Left ventricle myocardium inferior (tissue), 1 donor: ENCODE data around the gene URM1. TPM values are rescaled to one million over a fixed set of nuclear protein-coding genes. Genes with fewer than 3 reads are reported as not detected.
A peak's percentile ranks its signal among the peaks of the same experiment; 100 is the strongest.

ENCODE experiments used
- DNase-seq: peaks from one replicate; pipeline ENCODE4 v3.0.0-alpha.2; 2020
- H3K27ac ChIP-seq: fragments of 200-600 bp; replicated peaks from 2 replicates; pipeline ENCODE4 v1.8.0; 2021
- H3K27me3 ChIP-seq: fragments of 200-600 bp; 2 replicates; pipeline ENCODE4 v1.8.0; 2021; ENCODE audit warnings: low read depth
- H3K36me3 ChIP-seq: fragments of 200-600 bp; 2 replicates; pipeline ENCODE4 v1.8.0; 2021
- H3K4me1 ChIP-seq: fragments of 200-600 bp; 2 replicates; pipeline ENCODE4 v1.8.0; 2021
- H3K4me3 ChIP-seq: fragments of 200-600 bp; 2 replicates; pipeline ENCODE4 v1.8.0; 2021; ENCODE audit warnings: mild to moderate bottlenecking, moderate library complexity
- H3K9me3 ChIP-seq: fragments of 200-600 bp; replicated peaks from 2 replicates; pipeline ENCODE4 v1.8.0; 2021
- CTCF ChIP-seq: fragments of 200-600 bp; IDR thresholded peaks from 2 replicates; pipeline ENCODE4 v1.8.0; 2021; ENCODE audit warnings: antibody characterized with exemption, mild to moderate bottlenecking, borderline replicate concordance
- intact Hi-C: fragments of 100-400 bp; cut with micrococcal nuclease; formaldehyde crosslinking; loops from one replicate; pipeline ENCODE4 v1.11.0; 2022
- total RNA-seq: library from RNA; stranded (reverse); fragmentation: NEBNext Ultra II Directional; extraction: Animal tissue kit (Norgen Biotek cat#: 25700); gene quantifications from one replicate; pipeline ENCODE4 v1.2.1, GENCODE V29; 2021
- donor health status: DM: no; HTN: yes; CAD: no; lungs with severe emphysema.

The URM1 gene
- total RNA-seq, 1 donor from 2014 or later: 57.0 TPM

- H3K4me3 ChIP-seq: peak overlapping the region; percentile 58
- H3K27me3 ChIP-seq: no peaks in the 10 kb centered on the region
- peaks cover 33% of the 10 kb centered on the region for H3K4me1 ChIP-seq
- no peak for DNase-seq
- H3K36me3 ChIP-seq: no peaks in the 10 kb centered on the region
- H3K9me3 ChIP-seq: no peaks in the 10 kb centered on the region
- no peak for TF ChIP-seq CTCF
- peak overlapping the region; percentile 82 for H3K27ac ChIP-seq
- intact Hi-C loops: no loop called here
Observed at GRCh38 chr9:128365525-128365924, 5.6 kb upstream of the URM1 start.

DNA sequence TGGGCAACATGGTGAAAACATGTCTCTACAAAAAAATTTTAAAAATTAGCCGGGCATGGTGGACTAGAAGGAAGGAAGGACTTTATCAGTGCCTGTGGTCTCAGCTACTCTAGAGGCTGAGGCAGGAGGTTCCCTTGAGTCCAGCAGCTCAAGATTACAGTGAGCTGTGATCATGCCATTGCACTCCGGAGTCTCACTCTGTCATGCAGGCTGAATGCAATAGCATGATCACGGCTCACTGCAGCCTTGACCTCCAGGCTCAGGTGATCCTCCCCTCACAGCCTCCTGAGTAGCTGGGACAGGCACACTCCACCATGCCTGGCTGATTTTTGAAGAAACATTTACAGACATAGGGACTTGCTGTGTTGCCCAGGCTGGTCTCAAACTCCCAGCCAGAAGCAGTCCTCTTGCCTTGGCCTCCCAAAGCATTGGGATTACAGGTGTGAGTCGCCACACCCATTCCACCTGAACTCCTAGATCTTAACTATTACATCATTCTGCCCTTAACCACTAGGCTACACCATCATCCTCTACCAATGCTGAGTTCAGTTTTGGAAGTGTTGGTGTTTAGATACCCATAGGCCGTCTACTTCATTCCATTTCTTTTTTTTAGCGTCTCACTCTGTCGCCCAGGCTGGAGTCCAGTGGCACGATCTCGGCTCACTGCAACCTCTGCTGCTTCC, 2.0 kb upstream of the URM1 start:
- no peak for DNase-seq
- TF ChIP-seq CTCF: no peak
- no peaks in the 10 kb centered on the region for H3K27me3 ChIP-seq
- H3K27ac ChIP-seq: no peak overlapping the region
- intact Hi-C loops: no loop called here
- no peaks in the 10 kb centered on the region for H3K9me3 ChIP-seq
- no peak overlapping the region for H3K4me3 ChIP-seq
- no peaks in the 10 kb centered on the region for H3K36me3 ChIP-seq
- H3K4me1 ChIP-seq: peaks cover 46% of the 10 kb centered on the region

DNA sequence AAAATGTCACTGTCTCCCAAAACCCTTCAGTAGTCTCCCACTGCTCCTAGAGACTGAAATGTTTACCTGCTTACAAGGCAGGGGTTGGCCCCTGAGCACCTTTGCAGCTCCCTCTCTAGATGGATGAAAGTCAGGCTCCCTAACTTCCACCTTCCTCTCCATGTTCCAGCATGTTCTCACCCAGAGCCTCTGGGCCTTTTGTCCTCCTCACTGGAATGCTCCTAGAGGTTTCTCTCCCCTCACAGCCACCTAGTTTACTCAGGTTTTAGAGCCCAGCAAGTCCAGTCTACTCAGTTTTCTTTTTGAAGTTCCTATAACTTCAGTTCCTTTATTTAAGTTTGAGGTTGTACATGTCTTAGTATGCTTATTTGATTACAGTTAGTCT, 815 bp upstream of the URM1 start:
- Histone ChIP-seq H3K27ac (peak overlapping the region; percentile 98), H3K9me3 (no peaks in the 10 kb centered on the region), H3K27me3 (no peaks in the 10 kb centered on the region), H3K36me3 (no peaks in the 10 kb centered on the region), H3K4me1 (peaks cover 35% of the 10 kb centered on the region), H3K4me3 (peak overlapping the region; percentile 78)
- no peak for DNase-seq
- intact Hi-C loops: no loop called here
- no peak for TF ChIP-seq CTCF

- no peaks in the 10 kb centered on the region for H3K27me3 ChIP-seq
- TF ChIP-seq CTCF: no peak
- DNase-seq: no peak
- H3K27ac ChIP-seq: peak overlapping the region; percentile 98
- peak overlapping the region; percentile 78 for H3K4me3 ChIP-seq
- H3K36me3 ChIP-seq: no peaks in the 10 kb centered on the region
- intact Hi-C loops: no loop called here
- no peaks in the 10 kb centered on the region for H3K9me3 ChIP-seq
- peaks cover 33% of the 10 kb centered on the region for H3K4me1 ChIP-seq
Observed at GRCh38 chr9:128371630-128372117, 500 bp downstream of the URM1 start.

DNA sequence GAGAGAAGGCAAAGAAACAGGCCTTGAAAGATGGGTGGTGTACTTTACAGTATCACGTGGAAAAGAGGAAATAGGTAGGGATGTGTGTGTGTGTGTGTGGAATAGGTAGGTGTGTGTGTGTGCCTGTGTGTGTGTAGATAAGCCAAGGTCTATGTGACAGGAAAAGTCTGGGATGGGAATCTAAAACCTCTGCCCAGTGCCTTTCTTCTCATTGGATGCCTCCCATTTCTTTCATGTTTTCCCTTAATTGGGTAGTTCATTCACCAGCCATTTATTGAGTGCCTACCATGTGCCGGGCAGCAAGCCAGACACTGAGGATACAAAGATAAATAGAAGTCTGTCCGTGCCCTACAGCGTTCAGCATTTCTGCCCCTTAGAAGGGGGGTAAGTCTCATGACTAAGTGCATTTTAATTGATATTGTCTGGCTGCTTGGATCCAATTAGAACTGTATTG, 1.0 kb downstream of the URM1 start:
- Histone ChIP-seq H3K27me3 (no peaks in the 10 kb centered on the region), H3K4me1 (peaks cover 33% of the 10 kb centered on the region), H3K4me3 (peak overlapping the region; percentile 78), H3K9me3 (no peaks in the 10 kb centered on the region), H3K27ac (peak overlapping the region; percentile 98), H3K36me3 (no peaks in the 10 kb centered on the region)
- no peak for DNase-seq
- no peak for TF ChIP-seq CTCF
- intact Hi-C loops: no loop called here
